Activated CD8-positive, alpha-beta memory T cell treated with anti-CD3 and anti-CD28 coated beads, Interleukin-2, amount 50 U/mL, for 1 hour (primary cell): ENCODE data around the gene GPER1.
"Not testable (repeated sequence)": the region's sequence is repeated elsewhere in the genome, so short reads cannot be mapped to it uniquely, and the experiment has no call there.

Source experiments
- DNase-seq: peaks from one replicate; pipeline ENCODE4 v3.0.0-alpha.2; 2020; ENCODE audit errors: extremely low read depth

Gene GPER1

GRCh38 chr7:1103009-1103788, 15.3 kb downstream of the GPER1 start:
- no peak for DNase-seq

GRCh38 chr7:1103789-1104515, 16.0 kb downstream of the GPER1 start:
- DNase-seq = no peak

DNA sequence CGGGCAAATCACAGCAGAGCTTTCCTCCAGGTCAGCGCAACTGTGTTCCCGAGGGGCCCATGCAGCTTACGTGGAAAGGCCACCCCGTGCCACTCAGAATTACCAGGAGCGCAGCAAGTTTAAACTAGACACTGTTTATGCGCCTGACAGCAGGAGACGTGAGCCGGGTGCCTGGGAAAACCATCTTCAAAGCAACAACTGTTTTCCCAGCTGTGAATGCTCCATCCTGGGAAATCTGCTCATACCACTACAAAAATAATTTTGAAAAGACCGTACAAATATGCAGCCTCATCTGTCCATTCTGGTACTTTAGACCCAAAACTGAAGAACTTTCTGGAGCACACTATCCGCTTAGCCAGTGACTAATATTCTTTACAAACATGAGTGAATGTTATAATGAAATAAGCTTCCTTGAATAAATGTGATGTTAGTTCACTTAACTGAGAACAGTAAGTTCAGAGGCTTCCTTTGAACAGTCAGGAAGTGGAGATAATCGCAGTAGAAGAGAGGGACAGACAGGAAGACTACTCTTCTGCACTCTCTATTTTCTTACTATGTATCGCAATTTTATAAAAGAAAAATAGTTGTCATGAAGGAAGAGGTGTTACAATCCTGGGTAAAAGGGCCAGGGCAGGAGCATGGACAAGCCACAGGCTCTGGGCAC, 16.7 kb downstream of the GPER1 start:
- no peak for DNase-seq

GRCh38 chr7:1105189-1105588, 17.3 kb downstream of the GPER1 start:
- no peak for DNase-seq

DNA sequence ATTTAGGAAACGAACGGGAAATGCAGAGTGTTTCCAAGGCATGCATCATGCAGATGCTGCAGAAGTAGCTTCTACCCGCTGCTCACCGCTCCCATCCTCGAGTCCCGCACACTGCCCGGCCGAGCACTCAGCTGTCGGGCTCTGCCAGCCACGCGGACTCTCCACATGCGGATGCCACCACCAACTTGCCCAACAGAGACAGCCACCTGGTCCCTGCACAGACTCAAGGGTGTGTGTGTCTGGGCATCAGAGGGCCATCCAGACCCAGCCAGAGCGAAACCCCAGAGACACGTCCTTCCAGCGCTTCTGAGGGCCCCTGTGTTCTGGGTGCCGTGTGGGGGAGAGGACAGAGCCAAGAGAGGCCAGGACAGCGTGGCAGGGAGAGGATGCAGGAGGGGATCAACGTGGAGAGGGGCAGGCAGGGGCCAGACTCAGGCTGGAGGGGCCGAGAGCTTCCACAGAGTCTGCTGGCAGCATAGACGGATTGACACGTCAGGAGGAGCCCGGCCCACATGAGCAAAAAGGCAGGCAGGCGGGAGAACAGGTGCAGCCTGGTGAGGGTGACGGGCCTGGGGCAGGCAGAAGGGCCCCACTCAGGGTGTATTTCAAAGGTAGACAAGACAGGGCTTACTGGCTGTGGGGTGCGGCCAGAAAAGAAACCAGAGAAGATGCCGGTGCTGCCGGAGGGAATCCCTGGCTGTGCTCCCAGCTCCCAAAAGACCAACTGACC, 18.3 kb downstream of the GPER1 start:
- DNase-seq = no peak

- no peak for DNase-seq
Measured at GRCh38 chr7:1106793-1107421, 19.0 kb downstream of the GPER1 start.

GRCh38 chr7:1108264-1108920, 20.5 kb downstream of the GPER1 start:
- no peak for DNase-seq

GRCh38 chr7:1109581-1110310, 21.8 kb downstream of the GPER1 start:
- DNase-seq = no peak

GRCh38 chr7:1110358-1110757, 22.4 kb downstream of the GPER1 start:
- no peak for DNase-seq

DNA sequence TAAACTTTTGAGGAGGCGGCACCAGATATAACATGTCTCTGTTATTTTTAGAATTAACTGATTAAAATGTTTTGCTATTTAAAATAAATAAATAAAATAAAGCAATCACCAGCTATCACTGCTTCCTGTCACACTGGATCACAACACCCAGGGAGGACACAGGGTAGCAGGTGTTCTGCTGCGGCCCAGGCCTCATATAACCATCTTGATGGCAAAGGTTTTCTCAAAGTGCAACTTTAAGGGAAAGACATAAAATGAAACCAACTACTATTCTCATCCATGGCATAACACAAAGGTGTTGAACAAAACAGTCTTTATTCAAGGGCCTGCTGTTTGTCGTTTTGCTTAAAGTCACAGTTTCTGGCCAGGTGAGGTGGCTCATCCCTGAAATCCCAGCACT, 23.2 kb downstream of the GPER1 start:
- DNase-seq = no peak

- DNase-seq = no peak
Measured at GRCh38 chr7:1112109-1112508, 24.2 kb downstream of the GPER1 start.

DNA sequence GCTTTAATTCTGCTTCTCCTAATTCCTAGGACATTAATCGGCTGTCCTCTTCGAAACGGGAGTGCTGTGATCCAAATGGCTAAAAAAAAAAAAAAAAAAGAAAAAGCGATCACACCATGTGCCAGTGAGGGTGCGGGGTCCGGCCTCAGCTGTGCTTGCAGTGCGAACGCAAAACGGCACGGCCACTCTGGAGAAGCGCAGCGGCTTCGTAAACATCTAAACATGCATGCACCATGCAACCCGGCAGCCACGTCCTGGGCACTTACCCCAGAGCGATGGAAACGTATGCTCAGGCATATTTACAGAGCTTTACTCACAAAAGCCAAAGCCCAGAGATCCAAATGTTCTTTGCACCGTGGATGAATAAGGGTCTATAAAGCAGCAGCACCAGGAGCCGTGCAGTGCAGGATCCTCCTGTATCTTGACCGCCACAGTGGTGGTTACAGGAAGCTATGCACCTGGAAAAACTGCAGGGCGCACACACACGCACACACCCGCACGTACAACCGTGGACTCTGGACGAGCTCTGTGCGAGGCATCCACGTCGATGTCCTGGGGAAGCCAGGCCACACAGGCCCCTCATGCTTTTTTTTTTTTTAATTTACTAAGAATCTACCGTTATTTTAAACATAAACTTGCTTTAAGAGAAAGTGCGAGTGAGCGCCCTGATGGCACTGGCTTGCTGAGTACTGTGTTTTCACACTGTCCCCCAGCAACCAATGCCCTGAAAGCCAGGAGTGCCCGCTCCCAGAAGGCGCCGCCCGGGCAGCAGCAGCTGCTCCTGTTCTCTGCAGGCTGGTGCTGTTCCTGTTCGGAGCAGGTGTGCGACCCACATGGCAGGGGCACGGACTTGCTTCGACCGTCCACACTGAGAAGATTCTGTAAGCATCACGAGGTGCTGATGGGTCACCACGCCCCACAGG, 25.0 kb downstream of the GPER1 start:
- no peak for DNase-seq

DNA sequence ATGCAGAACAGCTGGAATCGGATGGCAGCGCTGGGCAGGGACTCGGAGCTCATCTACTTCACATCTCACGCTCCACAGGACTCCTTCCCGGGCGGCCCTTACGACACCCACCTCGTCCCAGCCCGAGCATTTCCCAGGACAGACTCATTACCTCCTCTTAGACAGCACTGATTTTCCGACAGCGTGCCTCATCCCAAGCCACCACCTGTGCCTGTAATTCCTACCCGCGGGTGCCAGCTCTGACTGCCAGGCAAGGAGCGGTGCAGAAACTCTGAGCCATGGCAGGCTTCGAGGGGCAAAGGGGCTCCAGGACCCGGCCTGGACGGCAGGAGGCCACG, 25.6 kb downstream of the GPER1 start:
- DNase-seq = no peak

DNA sequence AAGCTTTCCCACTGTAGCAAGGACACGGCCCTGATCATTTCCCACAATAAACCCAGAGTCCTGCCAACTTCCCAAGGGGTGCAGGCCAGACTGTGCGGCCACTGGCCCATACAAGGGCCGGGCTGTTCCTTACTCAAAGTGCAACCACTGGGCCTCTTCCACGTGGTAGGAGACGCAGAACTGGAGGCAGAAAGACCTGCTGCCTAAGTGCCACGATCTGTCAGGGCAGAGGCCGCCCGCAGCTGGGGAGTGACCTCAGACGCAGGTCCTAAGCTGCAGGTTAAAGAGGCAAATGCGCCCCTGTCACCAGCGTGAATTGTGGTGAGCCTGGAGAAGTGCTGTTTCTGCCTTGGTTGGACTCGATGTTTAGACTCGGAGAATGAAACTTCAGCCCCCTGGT, 26.2 kb downstream of the GPER1 start:
- no peak for DNase-seq

DNA sequence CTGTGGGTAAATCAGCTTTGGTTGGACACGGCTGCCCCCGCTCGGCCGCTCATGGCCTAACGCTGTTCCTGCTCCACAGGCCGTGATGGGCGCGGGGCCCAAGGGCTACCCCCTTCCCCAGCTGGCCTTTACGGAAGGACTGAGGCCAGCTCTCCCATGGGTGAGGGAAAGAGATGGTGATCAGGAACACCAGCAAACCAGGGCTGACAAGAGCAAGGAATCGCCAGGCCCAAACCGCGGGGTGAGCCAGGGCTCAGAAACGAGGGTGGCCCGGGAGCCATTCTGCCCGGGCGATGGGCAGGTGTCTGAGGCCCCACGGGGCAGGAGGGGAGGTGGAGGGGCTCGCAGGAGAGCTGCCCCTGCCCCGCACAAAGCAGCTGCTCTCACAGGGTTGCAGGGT, 26.6 kb downstream of the GPER1 start:
- no peak for DNase-seq

DNA sequence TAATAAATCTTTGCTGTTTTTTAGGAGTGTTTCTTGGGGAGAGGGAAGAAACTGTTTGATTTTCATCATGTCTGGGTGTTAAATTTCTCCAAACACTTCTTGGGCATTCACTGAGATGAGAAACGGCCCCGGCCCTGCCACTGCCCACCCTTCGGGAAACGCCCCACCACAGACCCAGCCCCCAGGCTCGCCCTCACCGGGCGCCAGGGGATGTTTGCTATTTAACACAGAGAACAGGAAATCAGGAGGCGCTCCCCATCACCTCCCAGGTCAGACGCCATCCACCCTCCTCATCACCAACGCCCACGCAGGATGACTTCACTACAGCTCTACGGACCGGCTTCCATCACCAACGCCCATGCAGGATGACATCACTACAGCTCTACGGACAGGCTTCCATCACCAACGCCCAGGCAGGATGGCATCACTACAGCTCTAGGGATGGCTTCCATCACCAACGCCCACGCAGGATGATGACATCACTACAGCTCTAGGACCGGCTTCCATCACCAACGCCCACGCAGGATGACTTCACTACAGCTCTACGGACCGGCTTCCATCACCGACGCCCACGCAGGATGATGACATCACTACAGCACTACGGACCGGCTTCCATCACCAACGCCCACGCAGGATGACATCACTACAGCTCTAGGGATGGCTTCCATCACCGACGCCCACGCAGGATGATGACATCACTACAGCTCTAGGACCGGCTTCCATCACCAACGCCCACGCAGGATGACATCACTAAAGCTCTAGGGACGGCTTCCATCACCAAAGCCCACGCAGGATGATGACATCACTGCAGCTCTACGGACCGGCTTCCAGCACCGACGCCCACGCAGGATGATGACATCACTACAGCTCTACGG, 27.5 kb downstream of the GPER1 start:
- not testable (repeated sequence) for DNase-seq

DNA sequence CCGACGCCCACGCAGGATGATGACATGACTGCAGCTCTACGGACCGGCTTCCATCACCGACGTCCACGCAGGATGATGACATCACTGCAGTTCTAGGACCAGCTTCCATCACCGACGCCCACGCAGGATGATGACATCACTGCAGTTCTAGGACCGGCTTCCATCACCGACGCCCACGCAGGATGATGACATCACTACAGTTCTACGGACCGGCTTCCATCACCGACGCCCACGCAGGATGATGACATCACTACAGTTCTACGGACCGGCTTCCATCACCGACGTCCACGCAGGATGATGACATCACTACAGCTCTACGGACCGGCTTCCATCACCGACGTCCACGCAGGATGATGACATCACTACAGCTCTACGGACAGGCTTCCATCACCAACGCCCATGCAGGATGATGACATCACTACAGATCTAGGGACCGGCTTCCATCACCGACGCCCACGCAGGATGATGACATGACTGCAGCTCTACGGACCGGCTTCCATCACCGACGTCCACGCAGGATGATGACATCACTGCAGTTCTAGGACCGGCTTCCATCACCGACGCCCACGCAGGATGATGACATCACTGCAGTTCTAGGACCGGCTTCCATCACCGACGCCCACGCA, 28.6 kb downstream of the GPER1 start:
- not testable (repeated sequence) for DNase-seq

DNA sequence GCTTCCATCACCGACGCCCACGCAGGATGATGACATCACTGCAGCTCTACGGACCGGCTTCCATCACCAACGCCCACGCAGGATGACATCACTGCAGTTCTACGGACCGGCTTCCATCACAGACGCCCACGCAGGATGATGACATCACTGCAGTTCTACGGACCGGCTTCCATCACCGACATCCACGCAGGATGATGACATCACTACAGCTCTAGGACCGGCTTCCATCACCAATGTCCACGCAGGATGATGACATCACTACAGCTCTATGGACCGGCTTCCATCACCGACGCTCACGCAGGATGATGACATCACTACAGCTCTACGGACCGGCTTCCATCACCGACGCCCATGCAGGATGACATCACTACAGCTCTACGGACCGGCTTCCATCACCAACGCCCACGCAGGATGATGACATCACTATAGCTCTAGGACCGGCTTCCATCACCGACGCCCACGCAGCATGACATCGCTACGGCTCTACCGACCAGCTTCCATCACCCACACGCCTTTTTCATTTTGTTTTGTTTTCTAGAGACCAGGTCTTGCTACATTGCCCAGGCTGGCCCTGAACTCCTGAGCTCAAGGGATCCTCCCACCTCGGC, 29.5 kb downstream of the GPER1 start:
- DNase-seq = no peak
